Erythroblast (primary cell): ENCODE measurements around the gene CLDN14.
"Not testable (repeated sequence)": the region's sequence is repeated elsewhere in the genome, so short reads cannot be mapped to it uniquely, and the experiment has no call there.

Experiments used
- GATA1 ChIP-seq: IDR thresholded peaks from 2 replicates; pipeline ENCODE4 v1.6.1; 2011; ENCODE audit warnings: low read depth, mild to moderate bottlenecking, control low read depth, low read length, moderate library complexity
- POLR2A ChIP-seq: IDR thresholded peaks from 2 replicates; pipeline ENCODE4 v1.6.1; 2011; ENCODE audit warnings: mild to moderate bottlenecking, low read length

GRCh38 chr21:36476541-36476940 lies 3.4 kb downstream of the CLDN14 start:
- TF ChIP-seq POLR2A, GATA1: not testable (repeated sequence)
